HG03175 (cell line): ENCODE measurements around the gene KRT40.

Experiments
- ATAC-seq: cut with Tn5 transposase; IDR thresholded peaks from one replicate; pipeline ENCODE4 v1.9.1; 2021; ENCODE audit warnings: mild to moderate bottlenecking, moderate library complexity; ENCODE audit not compliant: unreplicated experiment

The KRT40 gene

DNA sequence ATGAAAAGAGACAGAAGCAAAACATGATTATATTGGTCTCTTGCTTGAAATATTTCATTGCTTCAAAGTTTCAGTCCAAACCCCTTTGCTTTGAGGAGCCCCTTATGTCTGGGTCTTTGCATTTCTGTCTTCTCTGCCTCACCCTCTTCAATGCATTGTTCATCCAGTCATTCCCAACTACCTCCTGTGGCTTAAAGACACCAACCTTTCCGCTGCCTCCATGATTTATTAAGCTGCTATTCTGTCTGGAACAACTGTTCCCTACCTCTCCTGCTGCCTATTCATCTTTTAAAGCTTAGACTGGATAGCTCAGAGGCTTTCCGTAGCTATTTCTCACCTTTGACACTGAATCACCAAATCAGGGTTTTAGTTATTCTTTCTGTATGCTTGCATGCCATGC lies 13.2 kb upstream of the KRT40 start:
- no peak for ATAC-seq

DNA sequence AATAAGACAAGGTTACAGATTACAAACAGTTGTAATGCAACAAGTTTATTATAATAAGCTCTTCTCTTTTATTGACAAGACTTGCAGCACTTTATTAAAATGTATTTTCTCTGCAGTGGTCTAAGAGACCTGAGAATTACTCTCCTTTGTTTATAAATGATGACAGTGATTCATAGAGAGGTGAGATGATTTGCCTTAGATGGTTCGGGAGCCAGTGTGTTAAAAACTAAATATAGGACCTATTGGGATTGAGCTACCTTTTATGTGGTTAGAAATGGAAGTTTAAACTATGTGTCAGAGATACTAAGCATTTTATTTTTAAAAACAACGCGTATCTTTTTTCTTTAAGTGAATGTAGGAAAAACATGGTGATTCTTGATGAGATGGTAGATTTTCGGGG lies 12.7 kb upstream of the KRT40 start:
- no peak for ATAC-seq

DNA sequence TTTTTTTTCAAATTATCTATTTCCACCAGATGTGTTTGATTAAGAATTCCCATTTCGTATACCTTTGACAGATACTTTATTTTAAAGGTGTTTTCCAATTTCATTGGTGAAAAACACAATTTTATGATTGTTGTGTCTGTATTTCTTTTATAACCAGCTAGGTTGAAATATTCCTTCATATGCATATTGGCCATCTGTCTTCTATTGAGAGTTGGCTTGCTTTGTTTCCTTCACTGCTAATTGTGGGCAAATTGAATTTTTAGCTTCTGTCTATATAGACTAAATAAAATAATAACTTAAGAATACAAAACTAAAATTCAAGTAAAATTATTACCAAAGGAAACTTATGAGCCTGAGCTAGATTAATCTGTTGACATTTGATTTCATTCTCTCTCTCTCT lies 11.0 kb upstream of the KRT40 start:
- ATAC-seq: no peak

DNA sequence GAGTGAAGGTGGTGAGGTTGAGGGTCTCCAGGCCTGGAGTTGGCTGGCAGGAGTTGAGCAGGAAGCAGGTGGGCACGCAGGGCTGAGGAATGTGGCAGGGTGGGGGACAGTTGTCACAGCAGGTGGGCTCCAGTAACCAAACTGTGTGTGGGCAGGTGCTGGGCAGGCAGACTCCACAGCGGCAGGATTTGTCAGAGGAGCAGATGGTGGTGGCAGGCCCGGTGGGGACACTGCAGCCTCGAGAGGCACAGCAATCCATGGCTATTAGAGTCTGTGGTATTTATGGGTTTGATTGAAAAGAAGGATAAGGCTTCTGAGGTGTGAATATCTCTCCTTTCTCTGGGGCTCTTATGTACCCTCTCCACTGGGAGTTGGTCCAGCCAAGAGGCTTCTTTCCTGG lies 9.7 kb upstream of the KRT40 start, which contains the start of gene KRTAP3-3:
Gene KRTAP3-3 (minus strand): TSS at position 326 of the 400 bp plus-strand sequence. CDS start 67 bp downstream, at position 259.
- ATAC-seq: no peak

DNA sequence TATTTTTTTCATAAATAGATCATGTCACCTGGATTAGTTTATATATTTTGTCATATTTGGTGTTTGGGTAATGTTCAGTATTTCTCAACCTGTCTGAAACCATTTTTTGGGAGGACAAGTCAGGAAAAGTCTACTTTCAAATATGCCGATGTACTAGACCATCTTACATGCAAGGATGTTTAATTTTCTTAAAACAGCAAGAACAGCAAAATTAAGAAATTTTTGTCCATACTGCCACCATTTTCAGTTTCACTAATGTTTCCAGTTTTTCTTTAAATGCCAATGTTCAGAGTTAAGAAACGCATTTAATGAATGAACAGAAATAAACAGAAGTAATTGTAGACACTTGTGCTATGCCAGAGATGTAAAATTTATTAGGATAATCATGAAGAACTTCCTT lies 9.0 kb upstream of the KRT40 start:
- ATAC-seq: no peak

DNA sequence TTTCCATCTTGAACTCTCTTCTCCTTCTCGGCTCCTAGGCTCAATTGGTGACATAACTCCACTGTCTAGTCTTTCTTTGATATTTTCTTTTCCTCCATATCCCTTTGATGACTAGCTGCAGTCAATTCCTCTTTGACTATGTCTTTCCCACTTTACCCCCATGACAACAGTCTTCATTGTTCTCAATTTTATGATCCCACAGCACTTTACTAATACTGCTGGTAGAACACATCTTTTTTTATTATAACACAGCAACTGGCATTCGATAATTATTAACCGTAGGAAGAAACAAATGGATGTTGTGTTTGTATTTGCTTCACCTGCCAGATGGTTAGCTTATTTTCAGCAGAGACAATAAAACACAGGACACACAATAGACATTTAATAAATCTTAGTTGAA lies 8.5 kb upstream of the KRT40 start:
- ATAC-seq: no peak

DNA sequence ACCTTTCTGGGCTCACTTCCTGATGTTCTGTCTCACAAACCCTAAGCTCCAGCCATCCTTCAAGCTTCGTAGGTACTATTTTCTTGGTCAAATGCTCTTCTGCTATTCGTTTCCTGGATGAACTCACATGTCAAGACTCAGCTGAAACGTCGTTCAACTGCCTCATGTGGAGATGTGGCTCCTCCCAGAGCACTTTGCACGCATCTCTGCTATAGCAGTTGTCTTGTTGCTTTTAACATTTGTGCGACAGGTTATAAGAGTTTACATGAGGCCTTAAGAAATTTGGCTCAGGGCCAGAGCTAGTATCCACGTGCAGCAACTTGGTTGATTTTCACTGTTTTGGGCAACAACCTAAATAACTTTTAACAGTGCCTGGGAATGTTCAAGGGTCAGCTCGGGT lies 2.8 kb upstream of the KRT40 start:
- ATAC-seq: no peak

DNA sequence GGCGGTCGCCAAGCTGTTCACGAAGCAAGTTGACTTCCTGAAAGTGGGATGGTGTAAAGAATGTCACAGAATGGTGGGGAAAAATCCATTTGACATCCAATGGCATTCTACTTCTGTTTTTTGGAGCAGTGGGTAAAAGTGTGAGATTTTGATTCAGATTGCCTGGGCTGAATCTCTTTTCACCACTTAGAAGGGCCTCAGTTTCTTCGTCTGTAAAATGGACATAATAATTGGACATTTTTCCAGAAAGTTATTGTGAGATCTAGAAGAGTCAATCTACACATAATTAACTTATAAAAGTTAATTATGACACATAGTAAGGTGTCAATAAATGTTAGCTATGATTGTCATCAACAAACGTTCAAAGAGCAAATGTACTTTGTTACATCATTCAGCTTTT lies 3.0 kb downstream of the KRT40 start:
- no peak for ATAC-seq

DNA sequence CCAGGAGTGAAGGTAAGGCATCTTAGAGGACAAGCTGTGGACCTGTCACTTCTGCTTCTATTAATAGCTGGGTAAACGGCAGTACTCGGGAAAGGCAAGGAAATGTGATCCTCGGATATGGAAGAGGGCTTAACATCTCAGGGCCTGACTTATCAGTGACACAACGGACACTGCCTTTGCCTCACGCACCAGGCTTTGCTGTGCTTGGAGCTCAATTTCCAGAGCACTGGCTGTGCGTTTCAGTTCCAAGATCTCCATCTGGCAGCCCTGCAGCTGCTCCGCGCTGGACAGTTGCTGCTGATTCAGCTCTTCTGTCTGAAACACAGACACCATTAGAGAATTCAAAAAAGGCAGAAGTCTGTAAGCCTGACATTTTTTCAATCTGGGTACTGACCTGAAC lies 3.5 kb downstream of the KRT40 start:
- ATAC-seq: no peak

DNA sequence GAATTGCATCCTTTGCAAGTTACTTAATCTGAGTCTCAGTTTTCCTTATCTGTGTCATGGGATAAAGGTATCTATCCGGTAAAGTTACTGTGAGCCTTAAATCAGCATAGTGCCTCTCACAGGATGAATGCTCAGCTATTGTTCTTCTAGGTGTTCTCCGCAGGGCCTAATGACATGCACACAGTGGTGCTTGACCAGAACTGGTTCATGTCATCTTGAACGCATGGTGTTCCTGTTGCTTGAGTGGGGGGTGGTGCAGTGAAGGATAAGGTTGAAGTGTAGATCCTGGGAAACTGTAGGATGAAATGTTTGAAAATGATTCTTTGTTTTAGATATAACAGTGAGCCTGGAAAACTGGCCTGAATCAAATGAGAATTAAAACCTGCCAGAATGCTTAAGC lies 4.0 kb downstream of the KRT40 start:
- ATAC-seq: no peak

DNA sequence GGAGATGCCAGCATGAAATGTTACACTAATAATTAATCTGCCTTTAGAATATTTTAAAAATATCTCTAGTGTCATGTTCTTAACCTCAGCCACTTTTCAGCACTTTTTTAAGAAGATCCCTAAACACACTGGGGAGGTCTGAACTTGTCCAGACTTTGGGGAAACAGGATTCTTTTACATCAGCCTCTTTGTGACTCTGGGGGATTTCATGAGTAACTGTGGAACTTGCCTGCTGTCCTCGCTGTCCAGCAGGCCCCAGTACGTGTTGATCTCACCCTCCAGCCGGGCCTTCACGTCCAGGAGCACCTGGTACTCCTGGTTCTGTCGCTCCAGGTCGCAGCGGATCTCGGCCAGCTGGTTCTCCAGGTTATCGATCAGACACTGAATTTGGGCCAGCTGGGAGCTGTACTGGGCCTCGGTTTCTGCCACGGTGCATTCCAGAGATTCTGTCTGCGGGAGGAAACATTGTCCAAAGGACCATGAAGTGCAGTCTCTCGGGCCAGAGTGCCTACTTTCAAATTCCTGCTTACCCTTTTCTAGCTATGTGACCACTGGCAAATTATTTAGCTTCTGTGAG lies 5.5 kb downstream of the KRT40 start:
- ATAC-seq: no peak

DNA sequence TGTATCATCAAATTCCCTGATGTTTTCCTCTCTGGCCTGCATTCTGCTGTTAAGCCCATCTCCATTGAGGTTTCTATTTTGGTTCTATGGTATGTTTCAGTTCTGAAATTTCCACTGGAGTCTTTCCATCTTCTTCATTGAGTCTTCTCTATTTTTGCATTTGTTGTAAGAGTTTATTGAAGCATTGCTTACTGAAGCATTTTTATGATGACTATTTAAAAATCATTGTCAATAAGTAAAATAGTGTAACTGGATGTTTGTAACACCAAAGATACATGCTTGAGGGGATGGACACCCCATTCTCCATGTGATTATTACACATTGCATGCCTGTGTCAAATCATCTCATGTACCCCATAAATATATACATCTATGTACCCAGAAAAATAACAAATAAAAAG lies 8.6 kb downstream of the KRT40 start:
- no peak for ATAC-seq

DNA sequence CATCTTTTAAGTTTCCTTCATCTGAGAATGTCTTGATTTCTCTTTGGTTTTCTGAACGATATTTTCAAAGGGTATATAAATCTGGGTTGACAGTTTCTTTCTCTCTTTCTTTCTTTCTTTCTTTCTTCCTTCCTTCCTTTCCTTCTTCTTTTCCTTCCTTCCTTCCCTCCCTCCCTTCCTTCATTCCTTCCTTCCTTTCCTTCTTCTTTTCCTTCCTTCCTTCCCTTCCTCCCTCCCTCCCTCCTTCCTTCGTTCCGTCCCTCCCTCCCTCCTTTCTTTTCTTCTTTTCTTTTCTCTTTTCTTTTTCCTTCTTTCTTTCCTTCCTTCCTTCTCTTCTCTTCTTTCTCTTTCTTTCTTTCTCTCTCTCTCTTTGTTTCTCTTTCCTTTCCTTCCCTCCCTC lies 9.8 kb downstream of the KRT40 start:
- ATAC-seq: no peak

DNA sequence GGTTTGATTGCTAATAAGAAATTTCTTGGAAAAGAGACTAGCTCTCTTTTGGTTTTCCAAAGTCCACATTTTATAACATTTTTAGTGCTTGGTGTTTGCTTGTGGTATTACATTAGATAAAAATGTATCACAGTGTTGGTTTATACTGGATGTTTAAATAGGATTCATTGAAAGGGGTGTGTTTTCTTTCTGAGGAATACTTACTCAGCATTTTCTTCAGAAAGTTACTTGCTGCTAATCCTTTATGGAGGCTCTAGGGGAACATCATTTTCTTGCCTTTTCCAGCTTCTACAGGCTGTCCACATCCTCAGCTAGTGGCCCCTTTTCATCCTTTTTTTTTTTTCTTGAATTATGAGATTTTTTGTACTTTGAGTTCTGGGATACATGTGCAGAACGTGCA lies 16.5 kb downstream of the KRT40 start:
- ATAC-seq: no peak

DNA sequence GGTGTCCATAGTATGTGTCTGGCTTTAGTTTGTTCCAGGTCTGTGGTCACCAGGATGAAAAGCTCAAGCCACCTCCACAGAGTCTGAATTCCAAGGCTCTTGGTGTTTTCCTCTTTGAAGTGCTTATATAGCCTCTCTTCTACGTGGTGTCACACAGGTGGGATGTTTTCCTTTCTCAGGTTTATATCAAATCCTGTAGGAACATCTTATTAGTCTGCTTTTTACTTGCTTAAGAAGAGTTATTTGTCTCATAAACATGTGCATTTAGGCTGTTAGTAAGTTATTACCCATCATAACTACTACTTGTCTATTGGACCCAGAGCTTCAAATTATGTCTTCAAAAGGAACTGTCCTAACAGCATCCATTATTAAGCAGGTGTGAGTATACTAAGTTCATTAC lies 17.3 kb downstream of the KRT40 start, which contains the start of gene KRT39:
Gene KRT39 (minus strand): TSS at position 101 of the 400 bp plus-strand sequence. CDS start 92 bp downstream, at position 9.
- no peak for ATAC-seq

DNA sequence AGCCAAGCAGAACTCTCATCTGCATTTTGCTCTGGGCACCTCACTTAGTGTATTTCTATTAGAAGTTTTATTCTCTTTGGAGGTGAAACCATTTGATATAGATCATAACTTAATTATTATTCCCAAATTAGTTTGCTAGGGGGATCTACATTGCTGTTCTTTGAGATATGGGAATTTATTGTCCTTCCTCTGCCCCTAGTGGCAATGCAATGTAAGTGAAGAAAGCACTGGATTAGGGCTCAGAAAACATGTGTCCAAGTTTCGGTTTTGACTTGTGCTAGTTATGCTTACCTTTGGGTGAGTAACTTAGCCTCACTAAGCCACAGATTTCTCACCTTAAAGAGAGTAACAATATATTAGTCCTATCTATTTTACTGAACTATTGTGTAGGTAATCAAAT lies 20.3 kb downstream of the KRT40 start:
- ATAC-seq: no peak

DNA sequence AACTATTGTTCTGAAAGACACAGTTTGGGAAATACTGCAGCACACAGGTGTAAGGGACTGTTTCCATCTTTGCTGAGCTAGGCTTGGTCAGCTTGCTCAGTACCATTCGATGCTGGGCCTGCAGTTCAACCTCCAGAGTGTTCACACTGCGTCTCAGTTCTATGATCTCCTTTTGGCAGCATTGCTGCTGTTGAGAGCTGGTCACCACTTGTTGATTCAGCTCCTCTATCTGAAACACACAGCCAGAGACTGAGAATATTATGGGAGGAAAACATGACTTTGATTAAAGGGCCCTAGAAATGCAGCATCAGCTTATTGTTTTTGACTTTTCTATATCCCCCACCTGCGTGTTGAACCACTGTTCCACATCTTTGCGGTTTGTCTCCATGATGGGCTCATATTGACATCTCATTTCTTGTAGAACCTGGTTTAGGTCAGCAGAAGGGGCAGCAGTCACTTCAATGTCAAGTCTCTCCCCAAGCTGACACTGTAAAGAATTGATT lies 22.0 kb downstream of the KRT40 start:
- ATAC-seq: no peak

DNA sequence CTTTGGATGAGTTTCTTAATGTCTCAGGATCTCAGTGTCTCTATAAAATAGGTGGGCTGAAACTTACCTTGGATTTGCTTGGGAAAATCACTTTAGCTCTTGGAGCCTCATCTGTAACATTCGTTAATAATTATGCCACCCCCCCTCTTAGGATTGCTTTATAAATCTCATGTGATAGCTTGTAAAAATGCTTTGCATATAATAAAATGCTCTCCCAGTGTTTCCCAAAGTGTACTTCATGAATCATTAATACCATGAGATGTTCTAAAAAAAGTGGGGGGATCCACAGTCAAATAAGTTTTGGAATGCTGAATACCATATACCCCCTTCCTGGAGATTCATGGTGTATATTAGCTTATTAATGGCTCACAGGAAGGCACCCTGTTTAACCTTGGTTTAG lies 22.5 kb downstream of the KRT40 start:
- no peak for ATAC-seq

DNA sequence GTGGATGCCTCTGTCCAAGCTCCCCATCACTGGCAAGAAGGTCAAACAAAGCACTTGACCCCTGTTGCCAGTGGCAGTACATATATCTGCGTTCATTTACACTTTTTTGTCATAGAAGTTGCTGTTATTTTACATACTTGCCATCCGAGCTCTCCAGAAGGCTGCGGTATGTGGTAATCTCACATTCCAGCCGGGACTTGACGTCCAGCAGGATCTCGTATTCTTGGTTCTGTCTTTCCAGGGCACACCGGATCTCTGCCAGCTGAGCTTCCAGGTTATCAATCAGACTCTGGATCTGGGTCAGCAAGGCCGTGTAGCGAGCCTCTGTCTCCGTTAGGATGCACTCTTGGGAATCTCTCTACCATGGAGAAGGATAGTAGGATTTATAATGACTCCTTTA lies 24.0 kb downstream of the KRT40 start:
- ATAC-seq: no peak

DNA sequence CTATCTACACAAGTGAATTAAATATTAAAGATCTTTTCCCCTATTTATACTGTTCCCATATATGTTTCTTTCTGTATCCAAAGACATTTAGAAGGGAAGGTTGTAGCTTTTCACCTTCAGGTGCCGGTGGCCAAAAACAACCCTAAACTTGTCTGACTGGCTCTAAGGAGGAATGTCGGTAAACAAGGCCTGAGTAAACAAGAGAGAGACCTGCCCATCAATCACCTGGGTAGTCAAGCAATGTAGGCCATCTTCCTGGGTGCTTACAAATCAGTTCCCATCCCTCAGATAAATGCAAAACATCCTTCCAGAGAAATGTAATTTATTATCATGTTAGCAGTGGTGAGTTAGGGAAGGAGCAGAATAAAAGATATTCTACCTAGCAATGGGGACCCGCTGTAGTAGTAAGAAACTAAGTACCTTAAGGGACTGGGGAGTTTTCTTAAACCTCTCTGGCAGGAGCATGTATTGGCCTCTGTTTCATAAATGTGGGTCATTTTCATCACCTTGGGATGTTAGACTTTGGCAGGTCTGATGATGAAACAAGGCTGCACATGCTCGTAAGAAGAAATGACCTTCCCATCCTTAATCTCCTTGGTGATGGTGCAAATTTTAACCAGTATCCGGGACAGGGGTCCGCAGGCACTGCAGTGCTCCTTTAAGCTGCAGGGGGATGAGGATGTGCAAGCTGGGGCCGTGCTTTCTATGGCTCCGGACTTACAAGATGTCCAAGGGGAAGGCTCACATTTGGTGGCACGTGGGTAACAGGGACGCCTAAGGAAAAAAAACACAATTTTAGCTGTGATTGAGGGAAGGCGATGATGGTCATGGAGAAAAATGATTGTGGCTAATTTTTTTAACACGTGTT lies 25.8 kb downstream of the KRT40 start:
- ATAC-seq: no peak

DNA sequence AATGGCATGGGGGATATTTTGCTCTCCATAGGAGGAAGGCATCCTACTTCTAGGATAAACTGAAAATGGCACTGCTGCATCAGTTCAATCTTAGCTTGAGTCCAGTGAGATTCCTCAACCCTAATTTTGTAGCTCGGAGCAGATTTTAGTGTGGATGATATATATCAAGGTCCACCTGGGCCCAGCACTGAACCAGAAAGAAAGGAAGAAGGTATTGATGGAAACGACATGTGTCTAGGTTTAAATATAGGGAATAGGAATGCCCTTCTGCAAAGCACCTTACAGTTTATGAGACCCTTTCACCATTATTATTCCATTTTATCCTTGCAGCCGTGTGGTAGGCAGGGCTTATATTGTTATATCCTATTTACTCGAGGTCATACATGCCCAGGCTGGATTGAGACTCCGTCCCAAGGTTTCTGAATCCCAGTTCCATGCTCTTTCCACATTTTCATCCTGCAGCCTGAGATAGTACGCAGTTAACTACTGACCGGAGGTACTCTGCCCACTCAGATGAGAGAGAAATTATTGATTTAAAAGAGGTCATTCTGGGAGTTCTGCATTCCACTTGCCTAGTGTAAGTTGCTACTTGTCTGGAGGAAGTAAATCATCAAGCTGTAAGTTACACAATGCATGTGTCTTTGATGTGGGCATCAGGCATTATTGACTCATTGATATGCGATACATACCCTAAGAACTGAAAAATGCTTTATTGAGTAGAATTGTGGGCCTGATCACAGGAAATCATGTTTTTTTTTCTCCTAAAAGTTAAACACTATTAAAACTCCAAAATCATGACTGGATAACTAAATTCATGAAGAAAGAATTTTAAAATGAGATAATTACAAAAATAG lies 27.5 kb downstream of the KRT40 start:
- no peak for ATAC-seq
